SW480 (cell line): Measurements from ENCODE around the gene MARCHF7.
"Not testable (repeated sequence)": the region's sequence is repeated elsewhere in the genome, so short reads cannot be mapped to it uniquely, and the experiment has no call there.

ENCODE experiments used
- DNase-seq: peaks from one replicate; pipeline ENCODE4 v3.0.0-alpha.2; 2016; ENCODE audit warnings: low spot score

MARCHF7 gene

GRCh38 chr2:159712143-159712928 lies at the start of gene MARCHF7:
Gene MARCHF7 (plus strand): TSS chr2:159712506. CDS start chr2:159729023, 16,517 bp downstream.
- peak; percentile 95 for DNase-seq

DNA sequence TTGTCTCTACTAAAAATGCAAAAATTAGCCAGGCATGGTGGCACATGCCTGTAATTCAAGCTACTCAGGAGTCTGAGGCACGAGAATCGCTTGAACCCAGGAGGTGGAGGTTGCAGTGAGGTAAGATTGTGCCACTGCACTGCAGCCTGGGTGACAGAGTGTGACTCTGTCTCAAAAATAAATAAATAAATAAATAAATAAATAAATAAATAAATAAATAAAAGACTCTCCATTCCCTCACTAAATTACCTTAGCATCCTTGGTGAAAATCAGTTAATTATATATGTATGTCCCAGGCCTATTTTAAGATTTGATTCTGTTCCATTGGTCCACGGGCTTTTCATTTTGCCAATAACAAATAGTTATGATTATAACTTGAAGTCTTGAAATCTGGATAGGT lies 44.9 kb upstream of the MARCHF7 start:
- DNase-seq = not testable (repeated sequence)

GRCh38 chr2:159671047-159671446 lies 41.3 kb upstream of the MARCHF7 start:
- no peak for DNase-seq

DNA sequence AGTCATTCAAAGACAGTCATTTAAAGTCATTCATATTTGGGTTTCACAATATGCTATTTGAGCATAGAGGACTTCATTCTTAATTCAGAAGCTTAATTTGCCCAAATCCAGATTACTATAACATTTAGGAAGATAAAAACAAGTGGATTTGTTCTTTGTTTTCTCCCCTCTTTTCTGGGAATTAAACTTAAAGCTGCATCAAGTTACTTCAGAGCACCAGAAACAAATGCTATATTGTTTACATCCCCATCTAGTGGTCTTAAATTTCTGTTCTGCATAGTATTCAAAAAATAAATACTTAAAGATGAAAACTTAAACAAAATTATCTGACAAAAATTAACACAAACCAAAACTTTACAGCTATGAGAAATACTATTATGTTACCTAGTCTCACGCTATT lies 34.7 kb upstream of the MARCHF7 start:
- DNase-seq = peak; percentile 4

GRCh38 chr2:159680692-159681091 lies 31.6 kb upstream of the MARCHF7 start:
- DNase-seq = no peak

DNA sequence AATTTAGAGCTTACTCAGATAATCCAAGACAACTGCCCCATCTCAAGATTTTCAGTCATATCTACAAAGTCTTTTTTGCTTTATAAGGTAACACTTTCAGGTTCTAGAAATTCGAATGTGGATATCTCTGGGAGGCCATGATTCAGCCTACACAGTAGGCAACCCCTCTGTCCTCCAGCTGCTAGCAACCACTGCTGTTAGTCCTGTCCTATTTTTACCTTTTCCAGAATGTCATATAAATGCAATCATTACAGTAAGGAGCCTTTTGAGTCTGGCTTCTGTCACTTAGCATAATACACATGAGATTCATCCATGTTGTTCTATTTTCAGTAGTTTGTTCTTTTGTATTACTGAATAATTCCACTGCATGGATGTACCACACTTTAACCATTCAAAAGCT lies 28.5 kb upstream of the MARCHF7 start:
- no peak for DNase-seq

DNA sequence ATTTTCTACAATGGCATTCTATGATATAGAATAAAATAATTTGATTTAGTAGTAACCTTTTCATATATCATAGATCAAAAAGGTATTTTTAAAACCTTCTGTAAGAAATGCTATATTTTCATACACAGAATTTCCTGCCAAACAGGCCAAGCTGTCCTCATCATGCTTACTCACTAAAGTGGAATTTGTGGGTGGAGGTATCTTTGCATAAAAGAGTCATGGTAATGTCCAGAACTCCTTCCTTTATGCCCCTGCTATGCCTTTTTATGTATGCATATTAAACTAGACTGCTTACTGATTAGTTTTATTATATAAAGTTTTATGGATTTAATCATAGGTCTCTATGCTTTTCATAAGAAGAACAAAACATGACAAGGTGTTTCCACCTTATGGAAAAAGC lies 27.5 kb upstream of the MARCHF7 start:
- peak; percentile 11 for DNase-seq

DNA sequence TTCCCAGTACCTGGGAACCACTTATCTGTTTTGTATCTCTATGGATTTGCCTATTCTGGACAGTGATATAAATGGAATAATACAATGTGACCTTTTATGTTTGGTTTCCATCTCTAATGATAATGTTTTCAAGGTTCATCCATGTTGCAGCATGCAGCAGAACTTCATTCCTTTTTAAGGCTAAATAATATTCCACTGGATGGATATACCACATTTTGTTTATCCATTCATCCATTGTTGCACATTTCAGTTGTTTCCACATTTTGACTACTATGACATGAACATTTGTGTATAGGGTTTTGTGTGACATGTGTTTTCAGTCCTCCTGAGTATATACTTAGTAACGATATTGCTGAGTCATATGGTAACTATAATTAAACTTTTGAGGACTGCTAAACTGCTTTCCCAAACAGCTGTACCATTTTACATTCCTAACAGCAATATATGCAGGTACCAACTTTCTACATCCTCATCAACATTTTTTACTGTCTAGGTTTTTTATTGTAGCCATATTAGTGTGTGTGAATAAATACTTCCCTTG lies 17.7 kb upstream of the MARCHF7 start:
- no peak for DNase-seq

DNA sequence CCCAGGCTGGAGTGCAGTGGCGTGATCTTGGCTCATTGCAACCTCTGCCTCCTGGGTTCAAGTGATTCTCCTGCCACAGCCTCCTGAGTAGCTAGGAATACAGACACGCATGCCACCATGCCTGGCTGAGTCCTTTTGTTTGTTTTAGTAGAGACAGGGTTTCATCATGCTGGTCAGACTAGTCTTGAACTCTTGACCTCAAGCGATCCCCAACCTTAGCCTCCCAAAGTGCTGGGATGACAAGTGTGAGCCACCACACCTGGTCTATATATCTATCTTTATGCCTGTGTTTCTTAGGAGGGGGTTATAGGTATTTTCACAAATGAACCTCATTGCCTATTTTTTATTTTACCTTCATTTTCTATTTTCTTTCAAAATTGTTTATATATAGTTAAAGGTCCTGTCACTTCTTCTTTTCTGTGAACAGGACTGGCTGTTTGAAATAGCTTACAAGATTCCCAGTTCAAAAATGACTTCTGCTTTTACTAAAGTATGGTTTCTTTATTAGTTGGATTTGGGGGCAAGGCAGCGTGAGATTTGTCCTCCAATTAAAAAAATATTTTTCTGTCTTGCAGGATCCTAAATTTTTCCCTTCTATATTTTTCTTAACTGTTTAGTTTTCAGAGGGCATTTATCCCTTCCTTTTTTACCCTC lies 16.4 kb upstream of the MARCHF7 start:
- no peak for DNase-seq

DNA sequence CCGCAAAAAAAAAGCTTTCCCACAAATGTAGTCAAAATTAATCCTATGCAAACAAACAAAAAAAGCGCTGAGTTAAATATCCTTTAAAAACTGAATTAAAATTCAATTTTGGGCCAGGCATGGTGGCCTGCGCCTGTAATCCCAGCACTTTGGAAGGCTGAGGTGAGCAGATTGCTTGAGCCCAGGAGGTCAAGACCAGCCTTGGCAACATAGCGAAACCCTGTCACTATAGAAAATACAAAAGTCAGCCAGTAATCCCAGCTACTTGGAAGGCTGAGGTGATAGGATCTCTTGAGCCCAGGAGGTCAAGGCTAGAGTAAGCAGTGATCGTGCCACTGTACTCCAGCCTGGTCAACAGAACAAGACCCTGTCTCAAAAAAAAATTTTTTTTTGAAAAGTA lies 8.8 kb upstream of the MARCHF7 start:
- DNase-seq = no peak

GRCh38 chr2:159706385-159706980 lies 5.8 kb upstream of the MARCHF7 start:
- no peak for DNase-seq

DNA sequence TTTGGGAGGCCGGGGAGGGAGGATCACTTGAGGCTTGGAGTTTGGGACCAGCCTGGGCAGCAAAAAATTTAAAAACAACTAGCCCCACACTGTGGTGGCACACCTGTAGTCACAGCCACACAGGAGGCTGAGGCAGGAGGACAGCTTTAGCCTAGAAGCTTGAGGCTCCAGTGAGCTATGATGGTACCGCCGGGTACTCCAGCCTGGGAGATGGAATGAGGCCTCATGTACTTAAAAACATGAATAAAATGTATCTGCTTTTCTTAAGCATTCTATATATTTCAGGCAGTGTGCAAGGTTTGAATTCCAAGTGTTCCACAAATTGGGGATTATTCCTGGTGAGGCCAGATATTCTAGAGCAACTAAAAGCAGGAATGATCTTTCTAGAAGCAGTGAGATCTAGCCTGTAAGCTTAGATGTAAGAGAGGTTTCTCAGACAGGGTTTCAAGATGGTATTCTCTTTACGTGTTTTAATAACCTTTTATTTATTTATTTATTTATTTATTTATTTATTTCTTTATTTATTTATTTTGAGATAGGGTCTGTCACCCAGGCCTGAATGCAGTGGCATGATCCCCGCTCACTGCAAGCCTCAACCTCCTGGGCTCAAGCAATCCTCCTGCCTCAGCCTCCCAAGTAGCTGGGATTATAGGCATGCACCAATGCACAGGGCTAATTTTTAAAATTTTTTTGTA lies 4.1 kb upstream of the MARCHF7 start:
- DNase-seq = no peak

DNA sequence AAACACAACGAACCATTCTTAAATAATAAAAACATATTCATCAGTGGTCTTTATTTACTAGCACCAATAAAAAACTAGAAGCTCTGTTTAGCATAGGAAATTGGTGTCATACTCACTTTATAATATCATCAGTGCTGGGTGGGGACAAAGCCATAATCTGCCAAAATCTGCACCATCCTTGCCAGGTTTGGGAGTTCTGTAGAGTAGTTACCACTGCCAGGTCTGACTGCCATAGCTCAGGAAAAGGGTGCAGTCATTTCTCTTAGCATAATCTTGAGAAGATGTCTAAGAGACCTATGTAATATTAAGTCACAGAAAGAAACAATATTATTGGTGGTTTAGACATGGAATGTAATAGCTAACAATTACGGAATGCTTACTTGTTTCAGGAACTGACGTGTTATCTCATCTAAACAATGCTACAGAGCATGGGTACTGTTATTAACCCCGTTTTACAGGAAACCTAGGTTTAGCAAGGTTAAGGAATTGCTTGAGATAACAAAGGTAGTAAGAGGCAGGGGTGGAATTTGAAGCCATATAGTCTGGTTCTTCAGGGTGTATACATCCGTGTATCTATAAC lies 1.6 kb upstream of the MARCHF7 start:
- DNase-seq = no peak

- no peak for DNase-seq
These were observed 654 bp upstream of the MARCHF7 start for GRCh38 chr2:159711562-159712142.

- DNase-seq = peak; percentile 25
These were observed 669 bp downstream of the MARCHF7 start for GRCh38 chr2:159712929-159713420.

- DNase-seq = no peak
These were observed 1.4 kb downstream of the MARCHF7 start for GRCh38 chr2:159713631-159714246.

DNA sequence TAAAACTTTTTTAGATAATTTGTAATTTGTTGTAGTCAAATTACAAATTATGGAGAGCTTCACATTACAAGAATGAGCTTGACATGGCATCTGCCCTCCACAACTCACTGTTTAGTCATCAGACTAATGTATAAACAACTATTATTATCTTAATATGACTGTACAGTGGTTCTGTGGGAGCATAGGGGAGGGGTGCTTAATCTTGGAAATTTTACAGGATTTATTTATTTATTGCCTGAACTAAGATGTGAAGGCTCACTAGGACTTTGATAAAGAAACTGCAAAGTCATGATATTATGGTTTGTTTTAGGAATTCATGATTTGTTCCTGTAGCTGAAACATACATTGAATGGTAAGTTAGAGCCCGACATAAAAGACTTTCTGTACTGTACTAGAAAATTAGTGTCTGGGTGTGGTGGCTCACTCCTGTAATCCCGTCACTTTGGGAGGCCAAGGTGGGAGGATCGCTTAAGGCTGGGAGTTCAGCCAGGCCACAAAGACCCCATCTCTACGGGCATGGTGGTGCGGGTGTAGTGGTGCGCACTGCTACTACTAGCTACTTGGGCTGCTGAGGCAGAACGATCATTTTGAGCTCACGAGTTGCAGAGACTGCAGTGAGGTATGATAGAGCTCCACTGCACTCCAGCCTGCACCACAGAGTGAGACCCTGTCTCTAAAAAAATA lies 2.1 kb downstream of the MARCHF7 start:
- DNase-seq = no peak

- no peak for DNase-seq
These were observed 3.1 kb downstream of the MARCHF7 start for GRCh38 chr2:159715451-159715850.

GRCh38 chr2:159716409-159716808 lies 4.1 kb downstream of the MARCHF7 start:
- not testable (repeated sequence) for DNase-seq

GRCh38 chr2:159716857-159717256 lies 4.6 kb downstream of the MARCHF7 start:
- DNase-seq = no peak
